Caco-2 (cell line): ENCODE results near the gene PEF1. TPM values are rescaled to one million over a fixed set of nuclear protein-coding genes. Genes with fewer than 3 reads are reported as not detected.

Experiments
- BruUV-seq: library from RNA; stranded (reverse); fragments of 400-500 nt; replicated peaks from 2 replicates; lab custom pipeline; 2021; lab: Mats Ljungman, UMichigan
- CTCF ChIA-PET: fragments of 300-600 bp; sonication (Branson Sonifier 250); formaldehyde crosslinking; loops from one replicate; lab custom pipeline; 2022; ENCODE audit warnings: antibody characterized with exemption; lab: Charles Lee
- POLR2A ChIA-PET: fragments of 300-600 bp; sonication (Branson Sonifier 250); formaldehyde crosslinking; loops from one replicate; lab custom pipeline; 2022; ENCODE audit warnings: antibody characterized with exemption; lab: Charles Lee
- DNase-seq, 2 experiments: peaks; one replicate each; pipeline versions ENCODE4 v3.0.0 to v3.0.0-alpha.2; 2020 to 2022
- H3K27me3 ChIP-seq: replicated peaks from 2 replicates; pipeline ENCODE4 v1.6.0; 2011; ENCODE audit warnings: low read length; ENCODE audit not compliant: control insufficient read depth, insufficient read depth
- H3K36me3 ChIP-seq: 2 replicates; pipeline ENCODE4 v1.5.1; 2011; ENCODE audit warnings: low read length; ENCODE audit not compliant: control insufficient read depth, insufficient read depth
- H3K4me1 ChIP-seq: fragments of 250-450 bp; sonication (Bioruptor Pico); 2 replicates; pipeline ENCODE4 v1.5.1; 2020; ENCODE audit warnings: mild to moderate bottlenecking
- H3K4me3 ChIP-seq: 2 replicates; pipeline ENCODE4 v1.5.1; 2011; ENCODE audit warnings: low read depth, mild to moderate bottlenecking, control low read depth, low read length
- H3K9me3 ChIP-seq: fragments of 250-450 bp; sonication (Bioruptor Pico); 2 replicates; pipeline ENCODE4 v1.5.1; 2020; ENCODE audit warnings: mild to moderate bottlenecking, moderate library complexity
- H3K27ac Mint-ChIP-seq: one replicate; pipeline ENCODE4 v1.8.0; 2022; ENCODE audit warnings: mixed read lengths; ENCODE audit not compliant: unreplicated experiment
- H3K27me3 Mint-ChIP-seq: one replicate; pipeline ENCODE4 v1.8.0; 2022; ENCODE audit warnings: mixed read lengths; ENCODE audit not compliant: insufficient read depth, unreplicated experiment
- H3K36me3 Mint-ChIP-seq: one replicate; pipeline ENCODE4 v1.8.0; 2022; ENCODE audit warnings: mild to moderate bottlenecking, mixed read lengths; ENCODE audit not compliant: insufficient read depth, unreplicated experiment
- H3K4me1 Mint-ChIP-seq: one replicate; pipeline ENCODE4 v1.8.0; 2022; ENCODE audit warnings: low read depth, mixed read lengths; ENCODE audit not compliant: unreplicated experiment
- H3K4me3 Mint-ChIP-seq: one replicate; pipeline ENCODE4 v1.8.0; 2022; ENCODE audit warnings: mild to moderate bottlenecking, moderate library complexity, mixed read lengths; ENCODE audit not compliant: unreplicated experiment
- H3K9me3 Mint-ChIP-seq: one replicate; pipeline ENCODE4 v1.8.0; 2022; ENCODE audit warnings: mixed read lengths; ENCODE audit not compliant: unreplicated experiment
- CTCF ChIP-seq, 2 experiments: fragments of 200-600 bp in 1 of 2; IDR thresholded peaks; 1 replicate in 1 of 2; 2 replicates in 1 of 2; pipeline versions ENCODE4 v1.5.1 to v1.8.0; 2011 to 2022; ENCODE audit warnings: antibody characterized with exemption in 1 of 2, control low read depth in 1 of 2, inconsistent platforms in 1 of 2, low read depth in 1 of 2, low read length in 1 of 2, mild to moderate bottlenecking in 1 of 2, moderate library complexity in 1 of 2; ENCODE audit not compliant: insufficient read depth in 1 of 2, severe bottlenecking in 1 of 2, unreplicated experiment in 1 of 2
- intact Hi-C: fragments of 100-400 bp; cut with micrococcal nuclease; formaldehyde crosslinking; loops from one replicate; pipeline ENCODE4 v1.10.0; 2022; ENCODE audit not compliant: unreplicated experiment
- total RNA-seq: library from RNA; stranded (reverse); gene quantifications from 2 replicates; pipeline ENCODE4 v1.2.3, GENCODE V29; 2022

PEF1 gene
- total RNA-seq, 1 experiment from 2014 or later = 22.1 TPM

GRCh38 chr1:31647106-31647505 lies 2.4 kb upstream of the PEF1 start:
- intact Hi-C loops = no loop called here
- Histone ChIP-seq H3K27me3 (no peaks in the 10 kb centered on the region), H3K9me3 (no peaks in the 10 kb centered on the region), H3K36me3 (no peaks in the 10 kb centered on the region), H3K4me1 (0 out of 2 replicates have a peak, but pooled peaks cover 9% of the 10 kb centered on the region), H3K4me3 (no peak overlapping the region)
- peaks cover 17% of the 10 kb centered on the region for H3K36me3 Mint-ChIP-seq
- no TSS peak for BruUV-seq
- peak overlapping the region; percentile 20 for H3K4me3 Mint-ChIP-seq
- DNase-seq = no peak
- no peaks in the 10 kb centered on the region for H3K27me3 Mint-ChIP-seq
- no peak for TF ChIP-seq CTCF (IDR thresholded peaks at IDR 0.05; ENCODE audit: insufficient read depth in 1 of 2, low read depth in 1 of 2, low read length in 1 of 2, severe bottlenecking in 1 of 2, unreplicated experiment in 1 of 2)
- H3K9me3 Mint-ChIP-seq = no peaks in the 10 kb centered on the region
- H3K27ac Mint-ChIP-seq = no peak overlapping the region
- ChIA-PET CTCF (no interaction called here), POLR2A (no interaction called here)
- peaks cover 17% of the 10 kb centered on the region for H3K4me1 Mint-ChIP-seq

- Mint-ChIP-seq H3K27me3 (no peaks in the 10 kb centered on the region), H3K36me3 (peaks cover 17% of the 10 kb centered on the region), H3K4me1 (peaks cover 11% of the 10 kb centered on the region), H3K27ac (peak overlapping the region; percentile 6), H3K9me3 (no peaks in the 10 kb centered on the region), H3K4me3 (peak overlapping the region; percentile 100)
- ChIA-PET CTCF (no interaction called here), POLR2A (no interaction called here)
- no peak for DNase-seq
- Histone ChIP-seq H3K4me3 (no peak overlapping the region), H3K36me3 (no peaks in the 10 kb centered on the region), H3K9me3 (no peaks in the 10 kb centered on the region), H3K27me3 (no peaks in the 10 kb centered on the region), H3K4me1 (0 out of 2 replicates have a peak, but pooled peaks cover 5% of the 10 kb centered on the region)
- intact Hi-C loops = no loop called here
- BruUV-seq = no TSS peak
- TF ChIP-seq CTCF (IDR thresholded peaks at IDR 0.05; ENCODE audit: insufficient read depth in 1 of 2, low read depth in 1 of 2, low read length in 1 of 2, severe bottlenecking in 1 of 2, unreplicated experiment in 1 of 2) = no peak
These were observed 1.7 kb upstream of the PEF1 start for GRCh38 chr1:31646259-31646960.

- intact Hi-C loops = no loop called here
- CTCF ChIA-PET = interaction anchor here (0.6 to 1.3 kb wide), 4 partner anchors 27 to 1043 kb away, joined by 5 to 12 read pairs (median 6); no protein-coding TSS in a partner anchor
- no peaks in the 10 kb centered on the region for H3K9me3 Mint-ChIP-seq
These were observed 545 bp upstream of the PEF1 start for GRCh38 chr1:31645274-31645568.

More at GRCh38 chr1:31645274-31645568, 545 bp upstream of the PEF1 start:
- no peaks in the 10 kb centered on the region for H3K27me3 ChIP-seq
- TF ChIP-seq CTCF (IDR thresholded peaks at IDR 0.05; ENCODE audit: insufficient read depth in 1 of 2, low read depth in 1 of 2, low read length in 1 of 2, severe bottlenecking in 1 of 2, unreplicated experiment in 1 of 2) = no peak
- Mint-ChIP-seq H3K27ac (peak overlapping the region; percentile 100), H3K4me1 (no peaks in the 10 kb centered on the region), H3K27me3 (no peaks in the 10 kb centered on the region), H3K36me3 (peaks cover 17% of the 10 kb centered on the region), H3K4me3 (peak overlapping the region; percentile 100)
- H3K4me3 ChIP-seq = peak overlapping the region; percentile 86
- 0 out of 2 replicates have a peak, but pooled peaks cover 4% of the 10 kb centered on the region for H3K4me1 ChIP-seq
- TSS peak; percentile 69 for BruUV-seq
- H3K9me3 ChIP-seq = no peaks in the 10 kb centered on the region
- no peak for DNase-seq
- POLR2A ChIA-PET = interaction anchor here (0.6 to 0.8 kb wide), 4 partner anchors 8 to 82 kb away, joined by 3 to 11 read pairs (median 4); no protein-coding TSS in a partner anchor
- no peaks in the 10 kb centered on the region for H3K36me3 ChIP-seq
